Stimulated activated CD4-positive, alpha-beta T cell treated with anti-CD3 and anti-CD28 coated beads, Interleukin-1b, Interleukin-23, amount 100 ng/mL, for 24 hours (primary cell): Measurements from ENCODE around the gene OTOP2.

ENCODE experiments used
- DNase-seq, 4 experiments: peaks; one replicate each; pipeline ENCODE4 v3.0.0-alpha.2; 2020; ENCODE audit warnings: low read depth in 4 of 4, low spot score in 1 of 4

OTOP2 gene

DNA sequence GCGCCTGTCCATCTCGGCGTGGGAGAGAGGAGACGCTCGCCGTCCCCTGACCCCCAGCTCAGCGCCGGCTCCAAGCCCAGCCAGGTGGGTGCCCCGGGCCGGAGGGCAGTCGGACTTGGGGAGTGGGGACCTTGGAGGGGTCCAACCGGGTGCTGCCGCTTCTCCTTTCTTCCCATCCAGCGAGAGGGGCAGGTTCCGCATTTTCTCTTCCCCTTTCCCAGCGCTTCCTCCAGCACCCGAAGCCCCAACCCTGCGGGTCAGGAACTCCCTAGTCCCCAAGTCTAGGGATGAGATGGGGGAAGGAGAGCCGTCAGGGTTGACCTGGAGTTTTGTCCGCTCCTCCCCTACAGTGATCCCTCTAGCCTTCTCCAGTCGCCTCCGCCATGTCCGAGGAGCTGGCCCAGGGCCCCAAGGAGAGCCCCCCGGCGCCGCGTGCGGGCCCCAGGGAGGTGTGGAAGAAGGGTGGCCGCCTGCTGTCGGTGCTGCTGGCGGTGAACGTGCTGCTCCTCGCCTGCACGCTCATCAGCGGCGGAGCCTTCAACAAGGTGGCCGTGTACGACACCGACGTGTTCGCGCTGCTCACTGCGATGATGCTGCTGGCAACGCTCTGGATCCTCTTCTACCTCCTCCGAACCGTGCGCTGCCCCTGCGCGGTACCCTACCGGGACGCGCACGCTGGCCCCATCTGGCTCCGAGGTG is at the start of gene OTOP2:
Gene OTOP2 (plus strand): TSS at position 24 of the 699 bp plus-strand sequence. CDS start 360 bp downstream, at position 384.
- DNase-seq = no peak

GRCh38 chr17:74874615-74875037 is 49.4 kb upstream of the OTOP2 start:
- no peak for DNase-seq

DNA sequence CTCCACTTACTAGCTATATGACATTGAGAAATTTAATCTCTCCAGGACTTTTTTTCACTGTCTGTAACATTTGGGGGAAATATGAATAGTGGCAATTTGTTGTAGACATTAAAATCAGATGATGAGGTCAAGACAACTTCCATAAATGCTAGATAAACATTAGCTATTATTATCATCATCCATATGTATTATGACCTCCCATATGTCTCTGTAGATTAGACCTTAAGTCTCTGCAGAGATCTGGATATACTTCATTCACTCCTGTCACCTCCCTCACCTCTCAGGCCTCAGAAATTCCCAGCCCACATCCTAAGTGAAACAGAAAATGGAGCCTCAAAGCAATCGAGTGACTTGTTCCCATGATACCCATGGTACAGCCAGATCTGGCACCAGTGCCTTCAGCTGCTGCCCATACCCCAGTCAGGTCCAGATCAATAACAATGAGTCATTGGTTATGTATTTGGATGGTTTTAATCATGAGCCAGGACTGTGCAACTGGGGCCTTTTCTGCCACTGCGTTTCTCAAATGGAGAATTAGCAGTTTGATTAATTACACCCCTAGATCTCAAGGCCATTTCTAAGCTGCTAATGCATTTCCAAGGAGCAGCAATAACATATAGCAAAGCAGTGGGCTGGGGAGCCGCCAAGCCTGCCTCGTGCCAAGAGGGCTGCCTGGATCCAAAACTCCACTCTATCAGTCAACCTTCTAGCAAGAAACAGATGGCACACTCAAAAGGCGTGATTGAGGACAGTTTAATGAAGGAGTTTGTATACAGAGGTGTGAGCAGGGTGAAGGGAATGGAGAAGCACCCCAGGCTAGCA is 48.7 kb upstream of the OTOP2 start:
- DNase-seq = no peak

DNA sequence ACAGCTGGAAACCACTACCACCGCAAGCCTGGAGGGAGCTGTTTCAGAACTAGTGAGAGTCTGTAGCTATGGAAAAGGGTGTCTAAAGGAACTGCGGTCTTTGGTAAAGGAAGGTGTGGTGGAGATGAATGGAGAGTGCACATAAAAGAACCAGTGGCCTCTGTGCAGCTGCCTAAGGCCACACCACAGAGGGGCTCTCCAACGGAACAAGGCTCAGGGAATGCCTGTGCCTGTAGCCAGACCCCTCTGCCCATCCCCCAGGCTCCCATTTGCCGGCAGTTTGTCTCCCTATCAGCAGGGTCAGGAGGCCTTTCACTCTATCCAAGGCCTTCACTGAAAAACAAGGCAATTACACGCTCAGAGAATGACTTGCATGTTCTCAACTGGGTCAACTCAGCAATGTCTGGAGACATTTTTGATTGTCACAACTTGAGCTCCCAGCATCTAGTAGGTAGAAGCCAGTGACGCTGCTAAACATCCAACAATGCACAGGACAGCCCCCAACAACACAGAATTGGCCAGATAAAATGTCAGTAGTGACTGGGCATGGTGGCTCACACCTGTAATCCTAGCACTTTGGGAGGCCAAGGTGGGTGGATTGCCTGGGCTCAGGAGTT is 48.0 kb upstream of the OTOP2 start:
- DNase-seq = no peak

DNA sequence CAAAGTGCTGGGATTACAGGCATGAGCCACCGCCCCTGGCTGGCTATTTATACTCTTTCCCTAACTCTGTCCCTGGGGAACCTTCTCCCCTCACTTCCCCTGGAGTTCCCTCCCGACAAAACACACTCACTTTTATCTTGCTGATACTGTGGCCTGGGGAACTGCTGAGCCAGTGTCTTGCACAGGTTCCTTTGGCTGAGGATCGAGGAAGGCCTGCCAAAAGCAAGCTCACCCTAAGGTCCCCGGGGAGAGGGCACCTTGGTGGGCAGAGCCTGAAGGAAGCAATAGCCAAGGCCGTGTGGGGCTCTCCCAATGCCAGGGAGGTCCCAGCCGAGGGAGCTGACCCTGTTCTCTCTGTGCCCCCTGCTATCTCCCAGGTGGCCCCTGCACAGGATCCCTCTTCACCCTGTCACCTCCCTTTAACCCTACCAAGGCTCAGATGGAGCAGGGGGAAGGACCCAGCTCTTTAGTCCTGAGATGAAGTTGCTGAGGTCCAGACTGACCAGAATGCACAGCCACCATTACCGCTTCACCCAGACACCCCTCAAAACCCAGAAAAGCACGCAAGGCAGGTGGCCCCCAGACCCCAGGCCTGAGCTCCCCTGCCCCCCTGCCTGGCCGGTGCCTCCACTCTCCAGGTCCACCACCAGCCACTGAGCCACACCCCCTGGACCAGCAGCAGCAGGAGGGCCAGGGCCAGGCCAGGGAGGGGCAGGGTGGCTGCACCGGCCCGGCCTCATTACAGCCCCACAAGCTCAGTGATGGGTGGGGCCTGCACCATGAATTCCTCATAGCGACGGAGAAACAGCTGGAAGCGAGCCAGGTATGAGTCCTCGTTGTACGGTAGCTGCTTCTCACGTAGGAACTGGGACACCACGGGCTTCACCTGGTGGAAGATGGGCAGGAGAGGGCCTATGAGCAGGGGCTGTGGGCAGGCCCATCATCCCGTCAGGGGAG is 46.2 kb upstream of the OTOP2 start:
- no peak for DNase-seq

GRCh38 chr17:74878658-74879057 is 45.4 kb upstream of the OTOP2 start:
- no peak for DNase-seq

DNA sequence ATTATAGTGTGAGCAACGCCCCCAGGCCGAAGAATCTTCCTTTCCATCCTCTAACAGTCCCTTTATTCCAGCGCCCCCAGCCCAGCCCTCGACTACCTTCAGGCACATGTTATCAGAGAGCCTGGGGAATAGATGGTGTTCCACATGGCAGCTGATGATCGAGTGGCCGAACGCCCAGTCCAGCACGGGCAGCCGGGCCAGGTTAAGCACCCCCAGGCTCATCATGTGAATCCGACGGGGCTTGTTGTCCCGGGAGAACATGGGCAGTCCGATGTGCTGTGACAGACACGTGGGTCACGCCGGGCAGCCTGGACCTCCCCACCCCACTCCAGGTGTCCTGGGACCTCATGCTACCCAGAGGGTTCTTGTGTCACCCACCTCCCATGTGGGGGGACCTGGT is 44.8 kb upstream of the OTOP2 start:
- no peak for DNase-seq

GRCh38 chr17:74881073-74881472 is 43.0 kb upstream of the OTOP2 start:
- DNase-seq = no peak

- no peak for DNase-seq
Observed at GRCh38 chr17:74882517-74883240, 41.4 kb upstream of the OTOP2 start.

- no peak for DNase-seq
Observed at GRCh38 chr17:74883241-74883745, 40.8 kb upstream of the OTOP2 start.

DNA sequence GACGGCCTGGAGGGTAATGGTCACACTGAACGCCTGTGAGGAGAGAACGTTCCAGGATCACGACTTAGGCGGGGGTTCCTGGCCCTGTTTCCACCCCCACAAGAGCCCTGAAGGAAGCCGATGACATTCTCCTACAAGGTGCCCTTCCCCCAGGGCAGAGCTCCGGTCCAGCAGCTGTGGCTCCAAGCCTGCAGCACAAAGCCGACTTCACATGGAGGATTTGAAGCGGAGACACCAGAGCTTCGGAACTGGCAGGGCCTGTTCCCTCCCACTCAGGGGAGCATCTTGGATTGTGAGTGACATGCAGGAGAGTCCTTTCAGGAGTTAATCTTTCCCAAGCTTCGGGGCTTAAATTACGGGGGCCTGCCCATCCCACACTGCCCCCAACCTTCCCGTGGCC is 35.6 kb upstream of the OTOP2 start:
- no peak for DNase-seq

GRCh38 chr17:74890554-74890953 is 33.5 kb upstream of the OTOP2 start:
- no peak for DNase-seq

GRCh38 chr17:74892013-74892841 is 31.8 kb upstream of the OTOP2 start:
- no peak for DNase-seq

DNA sequence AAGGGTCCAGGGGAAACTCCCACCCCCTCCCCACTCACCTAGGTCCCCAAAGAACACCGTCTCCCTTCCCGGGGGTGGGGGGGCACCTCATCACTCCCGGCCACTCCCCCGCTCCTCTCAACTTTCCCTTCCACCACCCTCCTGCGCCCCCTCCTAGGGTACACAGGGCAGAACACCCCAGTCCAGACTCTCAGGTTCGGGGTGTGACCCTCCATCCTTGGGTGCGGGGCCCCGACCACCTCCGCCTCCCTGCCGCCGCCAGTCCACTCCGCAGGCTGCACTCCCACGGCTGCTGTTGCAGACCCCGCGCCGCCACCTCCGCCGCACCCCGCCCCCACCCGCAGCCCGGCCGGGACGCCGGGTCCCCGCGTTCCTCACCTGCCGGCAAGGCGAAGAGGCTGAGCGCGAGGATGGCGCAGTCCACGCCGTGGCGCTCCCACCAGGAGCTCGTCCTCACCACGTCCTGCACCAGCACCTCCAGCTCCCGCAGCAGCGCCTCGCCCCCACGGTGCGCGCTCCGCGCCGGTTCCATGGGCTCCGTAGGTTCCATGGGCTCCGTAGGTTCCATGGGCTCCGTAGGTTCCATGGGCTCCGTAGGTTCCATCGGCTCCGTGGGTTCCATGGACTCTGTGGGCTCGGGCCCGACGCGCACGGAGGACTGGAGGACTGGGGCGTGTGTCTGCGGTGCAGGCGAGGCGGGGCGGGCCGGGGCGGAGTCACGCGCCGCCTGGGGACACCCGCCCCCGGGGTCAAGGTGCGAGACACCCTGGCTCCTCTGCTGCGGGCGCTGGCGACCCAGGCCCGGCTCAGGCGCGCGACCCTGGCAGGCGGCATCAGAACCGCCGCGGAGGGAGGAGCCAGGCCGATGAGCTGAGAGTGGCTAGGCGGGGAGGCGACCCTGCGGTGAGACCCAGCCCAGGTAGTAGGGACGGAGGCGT is 30.8 kb upstream of the OTOP2 start, which contains the start of gene FADS6:
Gene FADS6 (minus strand): TSS at position 660 of the 938 bp plus-strand sequence. CDS start 38 bp downstream, at position 622.
- no peak for DNase-seq

- DNase-seq = no peak
Observed at GRCh38 chr17:74893936-74894671, 30.0 kb upstream of the OTOP2 start.

- no peak for DNase-seq
Observed at GRCh38 chr17:74898376-74898946, 25.6 kb upstream of the OTOP2 start.

DNA sequence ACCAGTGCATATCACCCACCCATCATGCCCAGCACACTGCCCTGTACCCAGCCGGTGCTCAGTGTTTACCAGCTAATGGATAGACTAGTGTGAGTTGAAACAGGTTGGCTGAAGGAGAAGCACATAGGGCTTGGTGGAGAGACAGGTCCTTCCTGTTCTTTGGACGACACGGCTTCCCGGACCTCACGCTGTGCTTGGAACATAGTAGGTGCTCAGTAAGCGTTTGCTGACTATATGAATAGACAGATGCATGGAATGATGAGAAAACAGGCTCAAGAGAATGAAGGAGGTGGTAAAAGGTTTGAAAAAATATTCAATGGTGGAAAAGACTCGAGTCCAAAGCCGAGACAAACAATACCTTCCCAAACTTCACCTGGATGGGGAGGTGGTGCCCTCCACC is 23.9 kb upstream of the OTOP2 start:
- no peak for DNase-seq
